Immature natural killer cell (primary cell): ENCODE data around the gene POLQ. TPM values are rescaled to one million over a fixed set of nuclear protein-coding genes. Genes with fewer than 3 reads are reported as not detected.
"Not testable (repeated sequence)": the region's sequence is repeated elsewhere in the genome, so short reads cannot be mapped to it uniquely, and the experiment has no call there.

ENCODE experiments used
- DNase-seq, 3 donors: peaks; one replicate each; pipeline ENCODE4 v3.0.0; 2022; ENCODE audit warnings: mixed read lengths in 1 of 3
- H3K27ac Mint-ChIP-seq, 6 donors: one replicate each; pipeline ENCODE4 v1.8.0; 2020; ENCODE audit warnings: mixed read lengths in 6 of 6, mild to moderate bottlenecking in 5 of 6, inconsistent platforms in 4 of 6, moderate library complexity in 3 of 6
- H3K27me3 Mint-ChIP-seq, 3 donors: one replicate each; pipeline ENCODE4 v1.8.0; 2020 to 2021; ENCODE audit warnings: low read depth in 3 of 3, mild to moderate bottlenecking in 3 of 3, mixed read lengths in 3 of 3, moderate library complexity in 3 of 3, inconsistent platforms in 1 of 3
- H3K36me3 Mint-ChIP-seq, 3 donors: one replicate each; pipeline ENCODE4 v1.8.0; 2020; ENCODE audit warnings: mixed read lengths in 3 of 3, inconsistent platforms in 2 of 3, mild to moderate bottlenecking in 2 of 3
- H3K4me1 Mint-ChIP-seq, 2 donors: one replicate each; pipeline ENCODE4 v1.8.0; 2020; ENCODE audit warnings: inconsistent platforms in 2 of 2, mild to moderate bottlenecking in 2 of 2, mixed read lengths in 2 of 2, moderate library complexity in 1 of 2
- H3K4me3 Mint-ChIP-seq, 5 donors: one replicate each; pipeline ENCODE4 v1.8.0; 2020; ENCODE audit warnings: mild to moderate bottlenecking in 5 of 5, mixed read lengths in 5 of 5, inconsistent platforms in 3 of 5, moderate library complexity in 3 of 5
- H3K9me3 Mint-ChIP-seq, 6 donors: one replicate each; pipeline ENCODE4 v1.8.0; 2020; ENCODE audit warnings: mild to moderate bottlenecking in 6 of 6, mixed read lengths in 6 of 6, inconsistent platforms in 4 of 6, moderate library complexity in 3 of 6
- polyA plus RNA-seq, 3 donors: library from polyadenylated mRNA; unstranded; fragments of 300-500 nt; fragmentation: Illumina TruSeq; gene quantifications; one replicate each; pipeline ENCODE4 v1.2.3, GENCODE V29; 2021

POLQ gene
- polyA plus RNA-seq, 3 donors from 2014 or later = 0.84 TPM; not detected in 2

DNA sequence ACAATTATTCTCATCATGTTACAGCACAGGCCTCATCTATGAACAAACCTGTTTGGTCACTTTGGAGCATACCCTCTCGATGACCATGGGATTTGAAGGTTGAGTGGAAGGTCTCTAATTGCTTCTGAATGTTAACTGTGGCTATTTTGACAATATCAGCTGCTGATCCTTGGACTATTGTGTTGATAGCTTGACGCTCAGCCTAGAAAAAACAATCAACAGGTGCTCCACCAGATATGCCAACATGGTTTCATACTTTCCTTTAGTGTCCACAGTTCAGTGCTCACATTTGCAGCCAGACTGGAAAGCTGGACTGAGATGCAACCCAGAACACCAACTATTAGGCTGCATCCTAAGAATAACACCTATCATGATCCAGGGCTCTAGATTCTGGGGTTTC is 109.7 kb downstream of the POLQ start:
- H3K27ac Mint-ChIP-seq = no peak overlapping the region
- H3K9me3 Mint-ChIP-seq = no peaks in the 10 kb centered on the region
- no peak for DNase-seq
- H3K27me3 Mint-ChIP-seq = peaks cover 0 to 2% (median 0%) of the 10 kb centered on the region in 3 donors
- no peak overlapping the region for H3K4me3 Mint-ChIP-seq
- H3K36me3 Mint-ChIP-seq = no peaks in the 10 kb centered on the region
- peaks cover 9 to 12% of the 10 kb centered on the region in 2 donors for H3K4me1 Mint-ChIP-seq

- Mint-ChIP-seq H3K36me3 (peaks cover 0 to 4% (median 0%) of the 10 kb centered on the region in 3 donors), H3K9me3 (no peaks in the 10 kb centered on the region), H3K27me3 (peaks cover 0 to 2% (median 0%) of the 10 kb centered on the region in 3 donors), H3K4me1 (peaks cover 9 to 12% of the 10 kb centered on the region in 2 donors), H3K4me3 (peak overlapping the region; percentile 57 to 83 (median 79)), H3K27ac (peak overlapping the region; percentile 67 to 87 (median 80))
- peak; percentile 47 to 68 (median 62) for DNase-seq
Measured at GRCh38 chr3:121431726-121432517, 113.9 kb downstream of the POLQ start.

DNA sequence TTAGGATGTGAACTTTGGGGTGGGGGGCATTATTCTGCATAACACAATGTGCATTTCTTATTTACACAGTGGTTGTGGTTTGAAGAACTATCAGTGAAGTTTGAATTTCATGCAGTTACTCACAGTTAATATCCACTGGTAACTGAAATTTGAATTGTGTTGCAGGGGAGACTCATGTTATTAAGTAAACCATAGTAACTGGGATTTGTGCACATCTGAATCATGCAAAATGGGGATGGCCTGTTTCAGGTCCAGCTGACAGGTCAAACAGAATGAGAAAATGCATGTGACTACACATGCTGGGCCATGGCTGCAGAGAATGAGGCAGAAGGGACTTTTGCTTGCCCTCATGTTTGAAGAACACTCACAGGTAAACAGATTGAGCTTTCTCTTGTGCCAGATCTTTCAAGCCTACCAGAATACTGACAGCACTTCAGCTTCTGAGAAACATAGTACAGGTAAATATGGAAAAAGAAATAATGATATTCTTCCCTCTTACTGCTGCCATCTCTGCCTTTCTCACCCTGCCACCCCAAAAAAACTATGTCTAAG is 115.0 kb downstream of the POLQ start:
- H3K27ac Mint-ChIP-seq = peak overlapping the region in 4 of 6 donors; percentile 11 to 55 (median 30)
- DNase-seq = no peak

DNA sequence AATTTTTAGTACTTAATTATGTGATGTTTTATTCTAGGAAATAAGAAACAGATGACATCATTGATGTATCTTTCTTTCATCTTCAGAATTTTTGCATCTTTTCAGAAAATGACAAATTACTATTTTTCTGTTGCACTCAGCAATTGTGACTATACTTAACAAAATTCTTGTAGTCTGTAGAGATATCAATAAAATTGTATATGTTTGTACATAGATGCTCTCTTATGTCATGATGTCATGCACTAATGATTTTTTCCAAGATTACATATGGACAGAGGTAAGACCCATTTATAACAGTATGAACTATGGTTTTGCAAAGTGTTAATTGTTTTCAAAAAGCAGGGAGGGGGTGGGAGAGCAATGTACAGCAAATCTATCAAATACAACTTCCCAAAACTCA is 121.2 kb downstream of the POLQ start:
- no peak overlapping the region for H3K27ac Mint-ChIP-seq
- H3K27me3 Mint-ChIP-seq = no peaks in the 10 kb centered on the region
- H3K9me3 Mint-ChIP-seq = no peaks in the 10 kb centered on the region
- no peaks in the 10 kb centered on the region for H3K36me3 Mint-ChIP-seq
- DNase-seq = no peak
- no peaks in the 10 kb centered on the region for H3K4me1 Mint-ChIP-seq
- H3K4me3 Mint-ChIP-seq = no peak overlapping the region

More for the DNA sequence above, 115.0 kb downstream of the POLQ start:
- Mint-ChIP-seq H3K4me1 (peaks cover 9 to 12% of the 10 kb centered on the region in 2 donors), H3K36me3 (peaks cover 0 to 4% (median 0%) of the 10 kb centered on the region in 3 donors), H3K9me3 (no peaks in the 10 kb centered on the region), H3K27me3 (peaks cover 0 to 2% (median 0%) of the 10 kb centered on the region in 3 donors), H3K4me3 (no peak overlapping the region)

DNA sequence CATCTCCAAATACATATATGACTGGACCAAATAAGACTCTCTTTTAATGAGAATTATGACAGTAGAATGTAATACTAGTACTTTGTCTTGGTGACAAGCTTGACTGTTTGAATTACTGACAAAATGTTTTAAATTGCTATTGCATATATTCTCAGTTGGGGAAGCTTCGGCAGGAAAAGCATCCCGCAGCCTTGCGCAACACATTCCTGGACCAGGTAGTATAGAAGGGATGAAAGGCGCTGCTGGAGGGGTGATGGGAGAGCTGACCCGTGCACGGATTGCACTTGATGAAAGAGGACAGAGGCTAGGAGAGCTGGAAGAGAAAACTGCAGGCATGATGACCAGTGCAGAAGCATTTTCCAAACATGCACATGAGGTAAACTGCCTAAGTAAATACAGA is 127.6 kb downstream of the POLQ start:
- Mint-ChIP-seq H3K4me3 (no peak overlapping the region), H3K4me1 (no peaks in the 10 kb centered on the region), H3K9me3 (peaks cover 0 to 1% (median 0%) of the 10 kb centered on the region in 6 donors), H3K27ac (no peak overlapping the region), H3K27me3 (peaks cover 0 to 2% (median 0%) of the 10 kb centered on the region in 3 donors), H3K36me3 (no peaks in the 10 kb centered on the region)
- no peak for DNase-seq

- no peak overlapping the region for H3K27ac Mint-ChIP-seq
- H3K9me3 Mint-ChIP-seq = peaks cover 0 to 1% (median 0%) of the 10 kb centered on the region in 6 donors
- H3K4me1 Mint-ChIP-seq = no peaks in the 10 kb centered on the region
- DNase-seq = no peak
- peaks cover 1 to 5% (median 4%) of the 10 kb centered on the region in 3 donors for H3K27me3 Mint-ChIP-seq
- H3K36me3 Mint-ChIP-seq = no peaks in the 10 kb centered on the region
- no peak overlapping the region for H3K4me3 Mint-ChIP-seq
Measured at GRCh38 chr3:121414924-121415323, 130.9 kb downstream of the POLQ start.

GRCh38 chr3:121411523-121411922 is 134.3 kb downstream of the POLQ start:
- DNase-seq = no peak
- Mint-ChIP-seq H3K4me3 (no peak overlapping the region), H3K27ac (no peak overlapping the region), H3K9me3 (peaks cover 0 to 1% (median 0%) of the 10 kb centered on the region in 6 donors), H3K36me3 (no peaks in the 10 kb centered on the region), H3K4me1 (no peaks in the 10 kb centered on the region), H3K27me3 (peaks cover 3 to 5% (median 4%) of the 10 kb centered on the region in 3 donors)

- no peak overlapping the region for H3K4me3 Mint-ChIP-seq
- H3K4me1 Mint-ChIP-seq = no peaks in the 10 kb centered on the region
- H3K9me3 Mint-ChIP-seq = no peaks in the 10 kb centered on the region
- no peak overlapping the region for H3K27ac Mint-ChIP-seq
- H3K36me3 Mint-ChIP-seq = no peaks in the 10 kb centered on the region
- H3K27me3 Mint-ChIP-seq = peaks cover 0 to 3% (median under 1%) of the 10 kb centered on the region in 3 donors
- DNase-seq = no peak
Measured at GRCh38 chr3:121405631-121406030, 140.2 kb downstream of the POLQ start.

DNA sequence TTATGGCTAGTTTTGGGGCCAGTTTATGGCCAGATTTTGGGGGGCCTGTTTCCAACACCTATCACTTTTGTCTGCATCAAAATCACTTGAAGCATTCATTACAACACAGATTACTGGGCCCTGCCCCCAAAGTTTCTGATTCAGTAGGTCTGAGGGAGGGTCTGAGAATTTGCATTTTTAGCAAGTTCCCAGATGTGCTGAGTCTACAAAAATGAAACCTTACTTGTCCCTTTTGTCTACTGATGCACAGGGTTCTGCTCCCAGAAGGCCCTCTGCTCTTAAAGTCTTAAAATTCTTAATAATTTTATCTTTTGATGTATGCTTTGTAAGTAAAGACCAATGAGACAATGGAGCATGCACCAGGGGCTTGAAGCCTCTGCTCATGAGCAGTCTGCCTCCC is 146.0 kb downstream of the POLQ start:
- Mint-ChIP-seq H3K27me3 (peaks cover 0 to 3% (median 2%) of the 10 kb centered on the region in 3 donors), H3K27ac (no peak overlapping the region), H3K4me1 (no peaks in the 10 kb centered on the region), H3K4me3 (no peak overlapping the region), H3K36me3 (no peaks in the 10 kb centered on the region), H3K9me3 (peaks cover 0 to 8% (median 0%) of the 10 kb centered on the region in 6 donors)
- DNase-seq = no peak

GRCh38 chr3:121398051-121398450 is 147.7 kb downstream of the POLQ start:
- not testable (repeated sequence) for DNase-seq, H3K9me3 Mint-ChIP-seq, H3K36me3 Mint-ChIP-seq, H3K27me3 Mint-ChIP-seq, H3K27ac Mint-ChIP-seq, H3K4me1 Mint-ChIP-seq, H3K4me3 Mint-ChIP-seq

DNA sequence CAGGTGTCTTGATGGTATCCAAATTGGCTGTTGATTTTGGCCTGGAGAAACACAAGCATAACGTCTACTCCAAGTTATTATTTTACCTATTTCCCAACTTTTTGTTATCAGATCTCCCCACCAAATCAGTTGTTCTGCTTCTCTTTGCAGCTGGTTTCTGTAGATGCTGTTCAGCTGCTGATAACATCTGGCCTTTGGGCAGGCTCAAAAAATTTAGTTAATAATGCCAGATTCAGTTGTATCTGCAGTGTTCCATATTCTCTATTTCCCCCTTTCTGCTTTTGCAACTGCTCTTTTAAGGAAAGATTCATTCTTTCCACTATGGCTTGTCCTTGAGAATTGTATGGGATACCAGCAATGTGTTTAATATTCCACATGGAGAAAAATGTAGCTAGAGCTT is 149.8 kb downstream of the POLQ start:
- H3K27ac Mint-ChIP-seq, DNase-seq, H3K4me3 Mint-ChIP-seq, H3K4me1 Mint-ChIP-seq, H3K27me3 Mint-ChIP-seq, H3K36me3 Mint-ChIP-seq: not testable (repeated sequence)
- peaks cover 0 to 11% (median under 1%) of the 10 kb centered on the region in 6 donors for H3K9me3 Mint-ChIP-seq

DNA sequence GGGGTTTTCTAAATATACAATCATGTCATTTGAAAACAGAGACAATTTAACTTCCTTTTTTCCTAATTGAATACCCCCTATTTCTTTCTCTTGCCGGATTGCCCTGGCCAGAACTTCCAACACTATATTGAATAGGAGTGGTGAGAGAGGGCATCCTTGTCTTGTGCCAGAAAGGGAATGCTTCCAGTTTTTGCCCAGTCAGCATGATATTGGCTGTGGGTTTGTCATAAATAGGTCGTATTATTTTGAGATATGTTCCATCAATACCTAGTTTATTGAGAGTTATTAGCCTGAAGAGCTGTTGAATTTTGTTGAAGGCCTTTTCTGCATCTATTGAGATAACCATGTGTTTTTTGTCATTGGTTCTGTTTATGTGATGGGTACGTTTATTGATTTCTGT is 157.5 kb downstream of the POLQ start:
- H3K9me3 Mint-ChIP-seq, DNase-seq, H3K27ac Mint-ChIP-seq, H3K4me3 Mint-ChIP-seq, H3K27me3 Mint-ChIP-seq, H3K4me1 Mint-ChIP-seq, H3K36me3 Mint-ChIP-seq: not testable (repeated sequence)
